ENCODE measurements around the gene PTPN13.

DNA sequence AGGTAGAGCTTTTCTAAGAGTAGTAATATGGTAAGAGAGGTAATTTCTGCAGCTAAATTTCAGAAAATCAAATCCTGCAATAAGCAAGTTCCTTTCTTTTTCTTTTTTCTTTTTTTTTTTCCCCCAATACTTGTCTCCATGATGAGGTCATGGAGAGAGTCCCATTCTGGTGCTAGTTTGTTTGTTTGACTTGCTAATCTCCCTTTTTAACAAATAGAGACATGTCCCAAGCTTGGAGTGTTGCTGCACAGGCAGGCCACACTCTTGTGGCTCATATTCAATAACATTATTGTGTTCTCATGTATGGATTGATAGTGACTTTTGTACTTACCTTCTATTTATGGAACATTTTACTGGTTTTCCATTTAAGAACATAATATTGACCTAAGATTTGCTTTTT lies 25.5 kb downstream of the PTPN13 start:
- TF ChIP-seq SIN3A (IDR thresholded peaks at IDR 0.05; ENCODE audit: borderline replicate concordance, insufficient read depth, low read length), result no peak
- no peak for TF ChIP-seq POLR2AphosphoS5 (IDR thresholded peaks at IDR 0.05; ENCODE audit: low read depth, low read length)
- TF ChIP-seq, protein P1, sequence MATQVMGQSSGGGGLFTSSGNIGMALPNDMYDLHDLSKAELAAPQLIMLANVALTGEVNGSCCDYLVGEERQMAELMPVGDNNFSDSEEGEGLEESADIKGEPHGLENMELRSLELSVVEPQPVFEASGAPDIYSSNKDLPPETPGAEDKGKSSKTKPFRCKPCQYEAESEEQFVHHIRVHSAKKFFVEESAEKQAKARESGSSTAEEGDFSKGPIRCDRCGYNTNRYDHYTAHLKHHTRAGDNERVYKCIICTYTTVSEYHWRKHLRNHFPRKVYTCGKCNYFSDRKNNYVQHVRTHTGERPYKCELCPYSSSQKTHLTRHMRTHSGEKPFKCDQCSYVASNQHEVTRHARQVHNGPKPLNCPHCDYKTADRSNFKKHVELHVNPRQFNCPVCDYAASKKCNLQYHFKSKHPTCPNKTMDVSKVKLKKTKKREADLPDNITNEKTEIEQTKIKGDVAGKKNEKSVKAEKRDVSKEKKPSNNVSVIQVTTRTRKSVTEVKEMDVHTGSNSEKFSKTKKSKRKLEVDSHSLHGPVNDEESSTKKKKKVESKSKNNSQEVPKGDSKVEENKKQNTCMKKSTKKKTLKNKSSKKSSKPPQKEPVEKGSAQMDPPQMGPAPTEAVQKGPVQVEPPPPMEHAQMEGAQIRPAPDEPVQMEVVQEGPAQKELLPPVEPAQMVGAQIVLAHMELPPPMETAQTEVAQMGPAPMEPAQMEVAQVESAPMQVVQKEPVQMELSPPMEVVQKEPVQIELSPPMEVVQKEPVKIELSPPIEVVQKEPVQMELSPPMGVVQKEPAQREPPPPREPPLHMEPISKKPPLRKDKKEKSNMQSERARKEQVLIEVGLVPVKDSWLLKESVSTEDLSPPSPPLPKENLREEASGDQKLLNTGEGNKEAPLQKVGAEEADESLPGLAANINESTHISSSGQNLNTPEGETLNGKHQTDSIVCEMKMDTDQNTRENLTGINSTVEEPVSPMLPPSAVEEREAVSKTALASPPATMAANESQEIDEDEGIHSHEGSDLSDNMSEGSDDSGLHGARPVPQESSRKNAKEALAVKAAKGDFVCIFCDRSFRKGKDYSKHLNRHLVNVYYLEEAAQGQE (IDR thresholded peaks at IDR 0.05; ENCODE audit: insufficient read depth in 1 of 2, low read depth in 2 of 2, low read length in 2 of 2), result no peak
